Activated CD4-positive, alpha-beta T cell treated with anti-CD3 and anti-CD28 coated beads, Interleukin-2, Interleukin-4, amounts not matched to agents 100 ng/mL and 50 ng/mL, durations not matched to agents 16 hours and 8 hours (primary cell): ENCODE data around the gene AMPD3.
A peak's percentile ranks its signal among the peaks of the same experiment; 100 is the strongest.

ENCODE experiments used
- DNase-seq: peaks from one replicate; pipeline ENCODE4 v3.0.0-alpha.2; 2020; ENCODE audit warnings: low spot score

AMPD3 gene

GRCh38 chr11:10540546-10540914, 85.5 kb downstream of the AMPD3 start:
- DNase-seq = no peak

GRCh38 chr11:10540915-10541560, 86.0 kb downstream of the AMPD3 start, which contains the start of gene RNF141:
TSS of gene RNF141 (minus strand) at chr11:10541187. CDS start at chr11:10534158, 7,029 bp downstream.
- DNase-seq = peak; percentile 95

- no peak for DNase-seq
Observed at GRCh38 chr11:10541561-10541930, 86.5 kb downstream of the AMPD3 start.

- DNase-seq = no peak
Observed at GRCh38 chr11:10542776-10543175, 87.7 kb downstream of the AMPD3 start.

DNA sequence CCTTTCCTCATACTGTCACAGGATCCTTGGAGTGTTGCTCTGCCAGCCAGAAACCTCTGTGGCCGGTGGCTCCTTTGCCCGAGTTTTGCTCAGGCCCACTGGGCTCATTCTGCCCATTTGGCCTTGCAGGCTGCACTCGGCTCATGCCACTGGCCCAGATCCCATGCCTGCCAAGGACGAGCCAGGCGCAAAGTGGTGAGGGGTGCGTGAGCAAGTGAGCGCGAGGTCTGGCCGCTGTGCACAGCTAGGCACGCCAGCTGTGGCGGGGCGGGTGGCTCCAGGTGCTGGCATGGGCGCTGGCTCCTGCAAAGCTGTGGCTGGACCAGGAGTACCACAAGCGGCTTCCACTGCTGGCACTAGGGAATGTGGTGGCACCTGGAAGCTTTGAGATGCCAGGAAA, 88.7 kb downstream of the AMPD3 start:
- DNase-seq = no peak

DNA sequence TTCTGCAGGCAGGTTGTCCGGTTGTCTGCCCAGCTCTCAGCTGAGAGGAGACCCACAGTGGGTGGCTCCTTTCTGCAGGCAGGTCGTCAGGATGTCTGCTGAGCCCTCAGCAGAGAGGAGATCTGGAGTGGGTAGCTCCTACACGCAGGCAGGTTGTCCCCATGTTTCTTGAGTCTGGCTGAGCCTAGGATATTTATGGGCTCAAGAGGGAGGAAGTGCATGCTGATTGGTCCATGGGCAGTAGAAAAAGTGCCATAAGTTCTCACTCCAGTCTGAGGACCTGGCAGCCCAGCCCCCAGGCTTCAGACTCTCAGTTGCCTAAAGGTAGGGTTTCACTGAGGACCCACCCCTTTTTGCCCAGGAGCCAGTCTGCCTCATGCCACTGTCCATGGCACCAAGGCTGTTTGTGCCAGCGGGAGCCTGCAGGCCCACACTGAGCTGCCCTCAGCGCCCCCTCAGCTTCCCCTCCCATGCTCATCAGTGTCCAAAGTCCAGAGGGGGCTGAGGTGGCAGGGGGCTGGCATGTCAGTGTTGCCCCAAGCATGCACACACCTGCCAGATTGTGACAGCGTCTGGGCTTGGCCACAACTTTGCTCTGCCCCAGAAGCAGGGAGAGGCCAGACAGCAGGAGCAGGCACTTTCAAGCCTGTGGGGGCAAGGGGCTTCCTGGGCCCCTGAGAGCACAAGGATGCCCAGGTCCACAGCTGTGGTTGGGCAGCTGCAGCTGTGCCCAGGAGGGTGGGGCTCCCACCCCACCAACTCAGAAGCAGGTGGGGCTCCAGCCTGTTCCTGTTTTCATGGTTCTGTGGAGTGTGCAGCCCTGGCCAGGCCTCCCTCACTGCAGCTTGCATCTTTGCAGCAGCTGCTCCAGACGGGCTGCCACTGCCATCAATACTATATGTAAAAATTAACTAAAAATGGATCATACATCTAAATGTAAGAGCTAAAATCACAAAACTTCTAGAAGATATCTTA, 89.7 kb downstream of the AMPD3 start:
- DNase-seq = no peak

- DNase-seq = no peak
Observed at GRCh38 chr11:10550503-10551289, 95.6 kb downstream of the AMPD3 start.

DNA sequence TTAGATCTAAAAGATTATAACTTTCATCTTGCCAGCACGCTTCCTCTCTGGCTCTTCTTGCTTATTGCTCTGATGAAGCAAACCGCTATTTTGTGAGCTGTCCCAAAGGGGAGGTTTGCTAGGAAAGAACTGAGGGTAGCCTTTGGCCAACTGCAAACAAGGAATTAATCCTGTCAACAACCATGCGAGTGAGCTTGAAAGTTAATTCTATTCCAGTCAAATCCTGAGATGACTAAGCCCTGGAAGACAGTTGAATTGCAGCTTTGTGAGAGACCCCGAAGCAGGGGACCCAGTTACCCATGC, 96.2 kb downstream of the AMPD3 start:
- DNase-seq = no peak

GRCh38 chr11:10551845-10552352, 96.8 kb downstream of the AMPD3 start:
- DNase-seq = no peak

- DNase-seq = no peak
Observed at GRCh38 chr11:10556590-10556989, 101.5 kb downstream of the AMPD3 start.
